LNCaP clone FGC (cell line): ENCODE data around the gene DGKE.

Experiments
- DNase-seq: peaks from one replicate; pipeline ENCODE4 v3.0.0-alpha.2; 2011; ENCODE audit warnings: low read depth
- H3K4me3 ChIP-seq: 2 replicates; pipeline ENCODE4 v1.5.1; 2011; ENCODE audit warnings: mild to moderate bottlenecking, low read depth, low read length, control low read depth
- CTCF ChIP-seq: IDR thresholded peaks from 2 replicates; pipeline ENCODE4 v1.5.1; 2012; ENCODE audit warnings: mild to moderate bottlenecking; ENCODE audit not compliant: control insufficient read depth, insufficient read depth; ENCODE audit errors: extremely low read depth

Gene DGKE

GRCh38 chr17:56810891-56811775 is 22.8 kb upstream of the DGKE start:
- no peak for DNase-seq
- H3K4me3 ChIP-seq: no peak overlapping the region
- no peak for TF ChIP-seq CTCF

DNA sequence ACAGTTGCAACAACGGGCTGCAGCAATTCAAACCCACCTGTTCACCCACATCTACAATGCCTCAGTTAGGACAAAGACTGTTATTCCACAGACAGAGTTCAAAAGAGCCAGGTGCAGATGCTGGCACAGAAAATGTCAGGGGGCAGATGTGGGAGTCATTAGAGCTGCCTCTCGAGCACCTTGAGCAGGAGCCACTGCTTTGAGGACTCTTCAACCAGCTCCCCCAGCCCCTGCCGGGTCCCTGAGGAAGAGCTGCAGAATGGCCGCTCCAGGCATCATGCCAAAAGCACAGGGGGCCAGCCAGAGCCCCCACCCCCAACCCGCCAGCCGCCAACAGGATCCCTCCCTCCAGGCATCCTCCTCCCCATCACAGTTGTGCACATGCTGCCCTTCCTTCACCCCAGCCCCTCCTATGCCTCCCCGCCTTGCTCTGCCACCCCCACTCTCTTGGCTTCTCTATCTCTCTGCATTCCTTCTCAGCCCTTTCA is 21.0 kb upstream of the DGKE start:
- H3K4me3 ChIP-seq: no peak overlapping the region
- TF ChIP-seq CTCF: no peak
- DNase-seq: no peak

DNA sequence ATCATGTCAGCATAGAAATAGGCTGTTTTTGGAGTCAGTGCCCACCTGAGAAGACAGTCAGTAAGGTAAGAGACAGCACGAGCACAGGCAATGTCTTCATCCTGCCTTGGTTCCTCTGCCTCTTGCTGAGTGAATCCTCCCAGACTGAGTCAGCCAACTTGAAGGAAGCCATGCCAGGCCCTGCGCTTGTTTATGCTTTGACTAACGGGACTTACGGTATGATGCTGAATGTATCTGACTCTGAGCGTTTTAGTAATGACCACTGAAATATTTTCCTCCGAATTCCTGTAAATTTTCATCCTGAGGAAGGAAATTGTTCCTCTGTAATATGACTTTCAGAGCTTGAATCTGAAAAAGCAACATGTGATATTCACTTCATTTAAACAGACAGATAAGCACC is 18.2 kb upstream of the DGKE start:
- DNase-seq: no peak
- TF ChIP-seq CTCF: no peak

GRCh38 chr17:56817066-56817465 is 16.9 kb upstream of the DGKE start:
- TF ChIP-seq CTCF: no peak
- no peak overlapping the region for H3K4me3 ChIP-seq
- no peak for DNase-seq

More for the DNA sequence above, 18.2 kb upstream of the DGKE start:
- H3K4me3 ChIP-seq: no peak overlapping the region

DNA sequence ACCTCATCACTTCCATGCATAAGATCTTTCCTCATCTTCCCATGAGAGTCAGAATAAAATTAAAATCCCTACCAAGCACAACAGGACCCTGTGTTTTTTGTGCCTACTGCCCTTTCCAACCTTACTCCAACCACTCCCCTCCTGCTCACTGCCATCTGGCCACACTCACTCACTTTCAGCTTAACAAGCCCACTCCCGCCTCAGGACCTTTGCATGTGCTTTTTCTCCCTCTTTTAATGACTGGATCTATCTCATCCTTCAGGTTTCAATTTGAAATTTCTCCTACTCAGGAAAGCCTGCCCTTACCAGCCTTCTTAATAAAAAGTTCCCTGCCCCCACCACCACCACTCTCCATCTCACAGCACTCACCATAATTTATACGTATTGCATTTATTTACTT is 14.9 kb upstream of the DGKE start:
- no peak for DNase-seq
- no peak for TF ChIP-seq CTCF
- no peak overlapping the region for H3K4me3 ChIP-seq

DNA sequence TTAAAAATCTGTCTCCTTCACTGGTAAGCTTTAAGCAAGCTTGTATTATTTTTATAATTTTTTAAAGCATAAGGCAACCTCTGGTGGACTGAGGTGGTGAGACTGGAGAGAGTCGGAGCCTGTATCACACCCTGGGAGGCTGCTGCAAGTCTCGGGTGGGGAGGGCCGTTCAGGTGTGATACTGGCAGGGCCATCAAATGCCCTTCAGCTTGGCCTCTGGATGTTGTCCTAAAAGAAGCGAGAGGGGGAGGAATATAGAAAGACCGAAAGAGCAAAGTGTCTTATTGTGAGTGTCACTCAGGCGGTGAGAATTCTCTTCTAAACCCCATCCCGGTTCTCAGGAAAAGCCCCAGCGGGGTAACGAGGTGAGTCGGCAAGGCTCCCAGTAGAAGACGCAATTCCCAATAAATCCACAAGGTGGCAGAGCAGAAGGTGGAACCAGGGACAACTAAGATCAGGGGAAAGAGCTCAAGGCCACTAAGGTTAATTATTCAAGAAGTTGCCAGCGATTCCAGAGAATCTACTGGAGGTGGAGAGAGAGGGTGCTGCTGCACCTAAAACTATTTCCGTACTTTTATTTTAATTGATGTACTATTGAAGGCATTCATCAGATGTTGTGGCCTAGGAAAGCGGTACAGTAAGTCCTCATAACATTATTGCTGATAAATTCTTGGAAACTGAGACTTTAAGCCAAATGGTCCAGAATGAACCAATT is 14.4 kb upstream of the DGKE start:
- H3K4me3 ChIP-seq: no peak overlapping the region
- DNase-seq: peak; percentile 43
- TF ChIP-seq CTCF: peak; percentile 88
